Neural cell (in vitro differentiated cells): ENCODE data around the gene PPP1R18. TPM values are rescaled to one million over a fixed set of nuclear protein-coding genes. Genes with fewer than 3 reads are reported as not detected.
A peak's percentile ranks its signal among the peaks of the same experiment; 100 is the strongest.

Source experiments
- H2AFZ ChIP-seq: fragments of 200-600, 300-800 bp; sonication (generic), shearing (Covaris generic); 2 replicates; pipeline ENCODE4 v1.6.0; 2014; ENCODE audit warnings: low read depth, mild to moderate bottlenecking, antibody characterized with exemption, low read length, moderate library complexity
- H3F3A ChIP-seq: fragments of 200-600 bp; shearing (Covaris generic); 2 replicates; pipeline ENCODE4 v1.6.1; 2016; ENCODE audit warnings: mild to moderate bottlenecking, moderate library complexity, mixed read lengths, antibody characterized with exemption, low read length; ENCODE audit not compliant: insufficient read depth, poor library complexity, severe bottlenecking
- H3K27ac ChIP-seq: fragments of 200-600, 300-800 bp; sonication (generic), shearing (Covaris generic); 2 replicates; pipeline ENCODE4 v1.5.1; 2014; ENCODE audit warnings: mild to moderate bottlenecking, low read length, moderate library complexity
- H3K27me3 ChIP-seq: fragments of 300-800, 200-600 bp; sonication (generic), shearing (Covaris generic); 2 replicates; pipeline ENCODE4 v1.6.0; 2014; ENCODE audit warnings: mild to moderate bottlenecking, low read depth, low read length, moderate library complexity; ENCODE audit not compliant: insufficient read depth
- H3K36me3 ChIP-seq: fragments of 300-800, 200-600 bp; sonication (generic), shearing (Covaris generic); 2 replicates; pipeline ENCODE4 v1.5.1; 2014; ENCODE audit warnings: mild to moderate bottlenecking, antibody characterized with exemption, low read length, moderate library complexity; ENCODE audit not compliant: insufficient read depth
- H3K4me2 ChIP-seq: fragments of 300-800, 200-600 bp; sonication (generic), shearing (Covaris generic); 2 replicates; pipeline ENCODE4 v1.6.0; 2014; ENCODE audit warnings: mild to moderate bottlenecking, low read length
- H3K4me3 ChIP-seq: fragments of 300-800, 200-600 bp; sonication (generic), shearing (Covaris generic); 2 replicates; pipeline ENCODE4 v1.5.1; 2014; ENCODE audit warnings: mild to moderate bottlenecking, low read length, moderate library complexity
- H3K79me2 ChIP-seq: fragments of 200-600 bp; shearing (Covaris generic); replicated peaks from 2 replicates; pipeline ENCODE4 v1.6.0; 2014; ENCODE audit warnings: mild to moderate bottlenecking, low read length, moderate library complexity; ENCODE audit not compliant: insufficient read depth
- H3K9ac ChIP-seq: fragments of 300-800, 200-600 bp; sonication (generic), shearing (Covaris generic); 2 replicates; pipeline ENCODE4 v1.6.1; 2016; ENCODE audit warnings: mild to moderate bottlenecking, low read length, mixed read lengths
- H3K9me2 ChIP-seq: fragments of 200-600 bp; shearing (Covaris generic); 2 replicates; pipeline ENCODE4 v1.6.1; 2016; ENCODE audit warnings: mild to moderate bottlenecking, low read length, mixed read lengths; ENCODE audit not compliant: insufficient read depth
- H3K9me3 ChIP-seq: fragments of 200-600, 300-800 bp; sonication (generic), shearing (Covaris generic); 2 replicates; pipeline ENCODE4 v1.6.1; 2016; ENCODE audit warnings: mild to moderate bottlenecking, mixed run types, low read length, moderate library complexity, mixed read lengths
- H4K20me1 ChIP-seq: fragments of 200-600 bp; shearing (Covaris generic); 2 replicates; pipeline ENCODE4 v1.6.1; 2016; ENCODE audit warnings: mild to moderate bottlenecking, mixed run types; ENCODE audit not compliant: insufficient read depth
- CTCF ChIP-seq: fragments of 450-650 bp; IDR thresholded peaks from 2 replicates; pipeline ENCODE4 v1.5.1; 2014; ENCODE audit warnings: antibody characterized with exemption, mild to moderate bottlenecking, moderate library complexity; ENCODE audit not compliant: poor library complexity, severe bottlenecking
- EP300 ChIP-seq: fragments of 450-650 bp; conservative IDR thresholded peaks from 2 replicates; pipeline ENCODE4 v1.6.1; 2014; ENCODE audit warnings: antibody characterized with exemption, mild to moderate bottlenecking, moderate library complexity; ENCODE audit not compliant: poor library complexity, severe bottlenecking
- EZH2 ChIP-seq: fragments of 200-600, 300-800 bp; shearing (Covaris generic), sonication (generic); IDR thresholded peaks from 2 replicates; pipeline ENCODE4 v1.6.1; 2014; ENCODE audit warnings: antibody characterized with exemption, low read length, borderline replicate concordance, mild to moderate bottlenecking; ENCODE audit not compliant: insufficient read depth, poor library complexity, severe bottlenecking
- MXI1 ChIP-seq: fragments of 450-650 bp; conservative IDR thresholded peaks from 2 replicates; pipeline ENCODE4 v1.6.1; 2014; ENCODE audit warnings: antibody characterized with exemption, mild to moderate bottlenecking; ENCODE audit not compliant: poor library complexity, severe bottlenecking
- POLR2AphosphoS5 ChIP-seq: IDR thresholded peaks from 2 replicates; pipeline ENCODE4 v1.6.1; 2012
- RAD21 ChIP-seq: fragments of 450-650 bp; conservative IDR thresholded peaks from 2 replicates; pipeline ENCODE4 v1.6.1; 2014; ENCODE audit warnings: antibody characterized with exemption, mild to moderate bottlenecking, moderate library complexity
- REST ChIP-seq: IDR thresholded peaks from 2 replicates; pipeline ENCODE4 v1.6.1; 2012; ENCODE audit warnings: borderline replicate concordance
- SMC3 ChIP-seq: fragments of 450-650 bp; conservative IDR thresholded peaks from 2 replicates; pipeline ENCODE4 v1.6.1; 2014; ENCODE audit warnings: antibody characterized with exemption, mild to moderate bottlenecking, moderate library complexity; ENCODE audit not compliant: poor library complexity
- TAF1 ChIP-seq: IDR thresholded peaks from 2 replicates; pipeline ENCODE4 v1.6.1; 2012; ENCODE audit warnings: low read depth
- polyA plus RNA-seq: library from polyadenylated mRNA; depleted of rRNA; stranded (reverse); fragments of >200 nt; gene quantifications from 2 replicates; pipeline ENCODE4 v1.2.3, GENCODE V29; 2014

Gene PPP1R18
- polyA plus RNA-seq, 1 donor from 2014 or later = 50.6 TPM

- peak overlapping the region; percentile 99 for H3K4me3 ChIP-seq
- peak overlapping the region; percentile 93 for H3K4me2 ChIP-seq
- H3K79me2 ChIP-seq = peaks cover 72% of the 10 kb centered on the region
- TF ChIP-seq POLR2AphosphoS5 = peak; percentile 80
- TF ChIP-seq SMC3 = no peak
- peak; percentile 66 for TF ChIP-seq CTCF
- TF ChIP-seq EP300 = peak; percentile 45
- TF ChIP-seq REST = no peak
- TF ChIP-seq TAF1 = peak; percentile 95
- no peak for TF ChIP-seq RAD21
- TF ChIP-seq MXI1 = peak; percentile 83
- no peak for TF ChIP-seq EZH2
- peaks cover 6% of the 10 kb centered on the region for H3K36me3 ChIP-seq
- H3K9me3 ChIP-seq = no peaks in the 10 kb centered on the region
- H3F3A ChIP-seq = peaks cover 17% of the 10 kb centered on the region
- peak overlapping the region; percentile 100 for H3K27ac ChIP-seq
- H3K27me3 ChIP-seq = no peaks in the 10 kb centered on the region
- H4K20me1 ChIP-seq = peaks cover 44% of the 10 kb centered on the region
- peak overlapping the region; percentile 100 for H3K9ac ChIP-seq
- H3K9me2 ChIP-seq = no peaks in the 10 kb centered on the region
- H2AFZ ChIP-seq = no peak overlapping the region
These were observed 35.0 kb upstream of the PPP1R18 start for GRCh38 chr6:30721198-30722024.

- TF ChIP-seq SMC3 = no peak
- no peak for TF ChIP-seq EP300
- no peak for TF ChIP-seq EZH2
- peak; percentile 5 for TF ChIP-seq POLR2AphosphoS5
- TF ChIP-seq RAD21 = no peak
- no peaks in the 10 kb centered on the region for H3K27me3 ChIP-seq
- peak overlapping the region; percentile 100 for H3K9ac ChIP-seq
- H3K27ac ChIP-seq = peak overlapping the region; percentile 100
- no peaks in the 10 kb centered on the region for H3K9me2 ChIP-seq
- peaks cover 17% of the 10 kb centered on the region for H3F3A ChIP-seq
- no peak overlapping the region for H2AFZ ChIP-seq
- peaks cover 75% of the 10 kb centered on the region for H3K79me2 ChIP-seq
- peak overlapping the region; percentile 99 for H3K4me3 ChIP-seq
- peaks cover 6% of the 10 kb centered on the region for H3K36me3 ChIP-seq
- H3K4me2 ChIP-seq = no peak overlapping the region
- H3K9me3 ChIP-seq = no peaks in the 10 kb centered on the region
- H4K20me1 ChIP-seq = peaks cover 41% of the 10 kb centered on the region
These were observed 34.3 kb upstream of the PPP1R18 start for GRCh38 chr6:30720738-30721197.
